Astrocyte of the spinal cord (primary cell): ENCODE measurements around the gene ADAP1.

Experiments
- DNase-seq: peaks from one replicate; pipeline ENCODE4 v3.0.0; 2011; ENCODE audit warnings: low read depth, low spot score
- H3K4me3 ChIP-seq: 2 replicates; pipeline ENCODE4 v1.5.1; 2011; ENCODE audit warnings: low read depth, mild to moderate bottlenecking, low read length, moderate library complexity
- in situ Hi-C: cut with HindIII; loops from 2 replicates; pipeline ENCODE4 v1.10.0; 2017; ENCODE audit warnings: low sequenced_read_pairs
- TF ChIP-seq, protein P1 (sequence below): IDR thresholded peaks from 2 replicates; pipeline ENCODE4 v1.5.1; 2012; ENCODE audit warnings: low read depth, mild to moderate bottlenecking, low read length, inconsistent platforms

Gene ADAP1

DNA sequence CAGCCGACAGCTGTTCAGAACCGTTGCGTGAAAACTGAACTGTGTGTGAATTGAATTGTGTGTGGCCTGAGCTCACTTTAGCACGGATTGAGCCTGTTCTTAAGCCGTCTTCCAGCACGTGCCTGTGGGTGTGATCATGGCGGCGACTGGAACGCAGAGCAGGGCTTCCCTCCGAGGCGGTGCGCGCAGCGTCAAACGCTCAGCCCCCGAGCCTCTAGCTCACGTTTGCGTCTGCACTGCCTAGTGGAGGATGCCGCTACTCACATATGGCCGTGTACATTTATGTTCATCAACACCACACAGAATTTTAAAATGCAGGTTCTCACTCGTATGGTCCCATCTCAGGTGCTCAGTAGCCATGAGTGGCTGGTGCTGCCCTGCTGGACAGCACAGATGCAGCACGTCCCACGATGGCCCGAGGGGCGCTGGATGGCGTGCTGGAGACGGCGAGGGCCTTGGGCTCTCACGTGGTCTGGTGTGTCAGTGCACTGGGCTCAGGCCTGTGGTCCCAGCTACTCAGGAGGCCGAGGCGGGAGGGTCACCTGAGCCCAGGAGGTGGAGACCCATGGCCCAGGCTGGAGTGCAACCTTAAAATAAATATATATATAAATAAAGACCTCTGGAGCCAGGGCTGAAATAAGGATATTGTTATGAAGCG lies 100.2 kb downstream of the ADAP1 start:
- TF ChIP-seq, protein P1, sequence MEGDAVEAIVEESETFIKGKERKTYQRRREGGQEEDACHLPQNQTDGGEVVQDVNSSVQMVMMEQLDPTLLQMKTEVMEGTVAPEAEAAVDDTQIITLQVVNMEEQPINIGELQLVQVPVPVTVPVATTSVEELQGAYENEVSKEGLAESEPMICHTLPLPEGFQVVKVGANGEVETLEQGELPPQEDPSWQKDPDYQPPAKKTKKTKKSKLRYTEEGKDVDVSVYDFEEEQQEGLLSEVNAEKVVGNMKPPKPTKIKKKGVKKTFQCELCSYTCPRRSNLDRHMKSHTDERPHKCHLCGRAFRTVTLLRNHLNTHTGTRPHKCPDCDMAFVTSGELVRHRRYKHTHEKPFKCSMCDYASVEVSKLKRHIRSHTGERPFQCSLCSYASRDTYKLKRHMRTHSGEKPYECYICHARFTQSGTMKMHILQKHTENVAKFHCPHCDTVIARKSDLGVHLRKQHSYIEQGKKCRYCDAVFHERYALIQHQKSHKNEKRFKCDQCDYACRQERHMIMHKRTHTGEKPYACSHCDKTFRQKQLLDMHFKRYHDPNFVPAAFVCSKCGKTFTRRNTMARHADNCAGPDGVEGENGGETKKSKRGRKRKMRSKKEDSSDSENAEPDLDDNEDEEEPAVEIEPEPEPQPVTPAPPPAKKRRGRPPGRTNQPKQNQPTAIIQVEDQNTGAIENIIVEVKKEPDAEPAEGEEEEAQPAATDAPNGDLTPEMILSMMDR = no peak
- in situ Hi-C loops = no loop called here
- H3K4me3 ChIP-seq = no peak overlapping the region
- no peak for DNase-seq

DNA sequence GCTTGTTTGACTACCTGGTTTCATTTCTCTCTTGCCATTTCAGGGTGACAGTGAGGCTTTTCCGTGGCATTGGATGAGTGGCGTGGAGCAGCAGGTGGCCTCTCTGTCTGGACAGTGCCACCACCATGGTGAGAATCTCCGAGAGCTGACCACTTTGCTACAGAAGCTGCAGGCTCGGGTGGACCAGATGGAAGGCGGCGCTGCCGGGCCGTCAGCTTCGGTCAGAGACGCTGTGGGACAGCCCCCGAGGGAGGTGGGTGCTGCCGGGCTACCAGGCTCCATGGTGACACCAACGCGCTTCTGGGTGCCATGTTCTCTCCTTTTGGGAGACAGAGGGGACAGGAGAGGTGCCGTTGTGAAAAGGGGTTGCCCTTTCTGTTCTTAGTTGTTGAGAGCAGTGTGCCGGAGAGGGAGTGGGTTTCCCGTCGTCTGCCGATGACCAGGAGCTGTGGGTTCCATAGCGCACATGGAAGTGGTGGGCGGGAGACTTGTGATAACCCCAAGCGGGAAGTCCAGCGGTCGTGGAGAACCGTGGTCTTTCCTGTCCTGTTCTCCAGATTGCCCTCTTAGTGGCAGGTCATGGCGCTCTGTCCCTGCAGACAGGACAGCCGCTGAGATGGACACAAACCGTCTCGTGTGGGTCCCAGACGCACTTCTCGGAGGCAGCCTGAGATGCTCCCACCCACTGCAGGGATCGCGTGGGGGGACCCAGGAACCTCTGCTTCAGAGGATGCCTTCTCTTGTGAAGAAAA lies 100.9 kb downstream of the ADAP1 start:
- in situ Hi-C loops = no loop called here
- DNase-seq = no peak
- no peak overlapping the region for H3K4me3 ChIP-seq
- TF ChIP-seq, protein P1 = no peak

DNA sequence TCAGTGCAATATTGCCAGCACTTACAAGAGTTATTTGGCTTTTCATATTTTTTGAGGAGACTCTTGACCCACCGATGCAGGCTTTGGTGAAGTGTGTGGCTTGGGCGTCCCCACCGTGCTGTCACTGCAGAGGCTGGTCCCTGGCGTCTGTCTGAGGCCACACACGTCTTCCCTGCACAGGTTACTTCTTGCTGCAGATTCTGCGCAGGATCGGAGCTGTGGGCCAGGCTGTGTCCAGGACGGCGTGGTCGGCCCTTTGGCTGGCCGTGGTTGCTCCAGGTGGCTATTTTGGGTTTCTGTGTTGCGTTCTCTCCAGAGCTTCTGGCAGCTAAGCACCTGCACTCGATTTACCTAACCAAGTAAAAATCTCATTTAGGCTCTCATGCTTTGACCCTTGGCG lies 103.3 kb downstream of the ADAP1 start:
- no peak for DNase-seq
- TF ChIP-seq, protein P1 = no peak
- no peak overlapping the region for H3K4me3 ChIP-seq
- in situ Hi-C loops = no loop called here

DNA sequence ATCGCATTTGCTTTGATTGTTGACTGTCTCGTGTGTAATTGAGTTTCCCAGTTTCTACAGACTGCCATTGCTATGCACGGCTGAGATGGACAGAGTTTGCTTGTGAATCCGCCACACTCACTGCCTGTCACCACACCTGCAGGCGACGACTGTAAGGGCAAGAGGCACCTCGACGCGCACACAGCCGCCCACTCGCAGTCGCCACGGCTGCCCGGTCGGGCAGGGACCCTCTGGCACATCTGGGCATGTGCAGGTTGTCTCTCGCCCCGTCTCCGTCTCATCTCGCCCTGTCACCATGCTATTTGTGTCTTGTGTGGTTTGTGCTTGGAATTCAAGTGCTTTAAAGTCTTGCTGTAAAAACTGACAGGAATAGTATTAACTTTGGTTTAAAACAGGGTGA lies 104.7 kb downstream of the ADAP1 start:
- TF ChIP-seq, protein P1 = no peak
- no peak overlapping the region for H3K4me3 ChIP-seq
- in situ Hi-C loops = no loop called here
- DNase-seq = no peak

DNA sequence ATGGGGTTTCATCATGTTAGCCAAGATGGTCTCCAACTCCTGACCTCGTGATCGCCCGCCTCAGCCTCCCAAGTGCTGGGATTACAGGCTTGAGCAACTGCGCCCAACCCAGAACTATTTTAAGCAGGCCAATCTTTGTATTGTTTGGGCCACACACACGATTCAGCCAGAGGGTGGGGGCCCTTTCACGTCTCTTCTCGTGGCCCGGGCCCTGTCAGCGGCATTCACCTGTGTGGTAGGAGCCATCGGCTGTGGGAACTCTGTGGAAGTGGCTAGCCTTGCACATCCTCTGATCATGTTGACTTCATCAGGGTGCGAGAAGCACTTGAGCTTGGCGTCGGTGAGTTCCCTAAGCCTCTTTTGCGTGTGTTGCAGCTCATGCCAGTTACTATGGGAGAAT lies 105.3 kb downstream of the ADAP1 start:
- TF ChIP-seq, protein P1 = no peak
- in situ Hi-C loops = no loop called here
- DNase-seq = no peak
- H3K4me3 ChIP-seq = no peak overlapping the region
